Loucy (cell line): ENCODE data around the gene MUSK.

Experiments
- H2AFZ ChIP-seq: fragments of 200-600 bp; sonication (generic); 2 replicates; pipeline ENCODE4 v1.6.0; 2016; ENCODE audit warnings: antibody characterized with exemption, mild to moderate bottlenecking, low read length, moderate library complexity
- H3F3A ChIP-seq: fragments of 200-600 bp; 2 replicates; pipeline ENCODE4 v1.6.0; 2016; ENCODE audit warnings: antibody characterized with exemption, low read depth, mild to moderate bottlenecking
- H3K27me3 ChIP-seq: fragments of 200-600 bp; sonication (generic); 2 replicates; pipeline ENCODE4 v1.6.1; 2014; ENCODE audit warnings: low read length, mild to moderate bottlenecking; ENCODE audit not compliant: insufficient read depth, poor library complexity, severe bottlenecking
- H3K36me3 ChIP-seq: fragments of 200-600 bp; sonication (generic); 2 replicates; pipeline ENCODE4 v1.6.1; 2016; ENCODE audit warnings: low read length; ENCODE audit not compliant: insufficient read depth
- H3K4me1 ChIP-seq: fragments of 200-600 bp; sonication (generic); 2 replicates; pipeline ENCODE4 v1.5.1; 2014; ENCODE audit warnings: low read length, mild to moderate bottlenecking; ENCODE audit not compliant: insufficient read depth, poor library complexity, severe bottlenecking
- H3K4me2 ChIP-seq: fragments of 200-600 bp; sonication (generic); 2 replicates; pipeline ENCODE4 v1.6.0; 2014; ENCODE audit warnings: antibody characterized with exemption, low read length, low read depth, mild to moderate bottlenecking; ENCODE audit not compliant: poor library complexity, severe bottlenecking
- H3K4me3 ChIP-seq: fragments of 200-600 bp; sonication (generic); 2 replicates; pipeline ENCODE4 v1.5.1; 2014; ENCODE audit warnings: low read length, mild to moderate bottlenecking, mixed read lengths; ENCODE audit not compliant: poor library complexity, severe bottlenecking
- H3K79me2 ChIP-seq: fragments of 200-600 bp; sonication (generic); 2 replicates; pipeline ENCODE4 v1.6.1; 2014; ENCODE audit warnings: low read length; ENCODE audit not compliant: insufficient read depth
- H3K9ac ChIP-seq: fragments of 200-600 bp; sonication (generic); 2 replicates; pipeline ENCODE4 v1.6.0; 2014; ENCODE audit warnings: mild to moderate bottlenecking, low read depth, low read length, moderate library complexity; ENCODE audit not compliant: poor library complexity, severe bottlenecking
- H3K9me2 ChIP-seq: fragments of 200-600 bp; sonication (generic); replicated peaks from 2 replicates; pipeline ENCODE4 v1.6.1; 2016; ENCODE audit warnings: low read depth, low read length, mixed read lengths
- H3K9me3 ChIP-seq: fragments of 200-600 bp; sonication (generic); 2 replicates; pipeline ENCODE4 v1.6.1; 2014; ENCODE audit warnings: mild to moderate bottlenecking, antibody characterized with exemption, low read length, low read depth; ENCODE audit not compliant: insufficient read depth
- H4K20me1 ChIP-seq: fragments of 200-600 bp; sonication (generic); 2 replicates; pipeline ENCODE4 v1.6.0; 2014; ENCODE audit warnings: antibody characterized with exemption, low read length, mild to moderate bottlenecking; ENCODE audit not compliant: insufficient read depth, poor library complexity, severe bottlenecking
- CTCF ChIP-seq: fragments of 200-600 bp; sonication (generic); conservative IDR thresholded peaks from 2 replicates; pipeline ENCODE4 v1.5.1; 2014; ENCODE audit warnings: mild to moderate bottlenecking, antibody characterized with exemption, low read length
- EZH2phosphoT487 ChIP-seq: fragments of 200-600 bp; IDR thresholded peaks from 2 replicates; pipeline ENCODE4 v1.6.1; 2018; ENCODE audit warnings: antibody characterized with exemption, mild to moderate bottlenecking, moderate library complexity, borderline replicate concordance

The MUSK gene

GRCh38 chr9:110850401-110851135 lies 182.0 kb downstream of the MUSK start:
- H3K4me2 ChIP-seq = no peak overlapping the region
- H3K9ac ChIP-seq = no peak overlapping the region
- H2AFZ ChIP-seq = no peak overlapping the region
- H3K9me3 ChIP-seq = 0 out of 2 replicates have a peak, but pooled peaks cover 6% of the 10 kb centered on the region
- H3K36me3 ChIP-seq = no peaks in the 10 kb centered on the region
- H3K4me3 ChIP-seq = no peak overlapping the region
- H3F3A ChIP-seq = no peaks in the 10 kb centered on the region
- H3K9me2 ChIP-seq = no peaks in the 10 kb centered on the region
- no peaks in the 10 kb centered on the region for H3K27me3 ChIP-seq
- TF ChIP-seq CTCF = no peak
- no peak for TF ChIP-seq EZH2phosphoT487
- no peaks in the 10 kb centered on the region for H3K79me2 ChIP-seq
- no peaks in the 10 kb centered on the region for H3K4me1 ChIP-seq
- H4K20me1 ChIP-seq = no peaks in the 10 kb centered on the region
